GM15510 (cell line): ENCODE results near the gene MAP3K20.

ENCODE experiments used
- POLR2A ChIP-seq: IDR thresholded peaks from 3 replicates; pipeline ENCODE4 v1.6.1; 2011; ENCODE audit warnings: borderline replicate concordance; ENCODE audit not compliant: insufficient read length; ENCODE audit errors: extremely low read depth

Gene MAP3K20

GRCh38 chr2:173075781-173076580, at the start of gene MAP3K20:
Gene MAP3K20, plus strand, starts transcription at chr2:173075846. Its CDS starts 15,186 bp downstream, at chr2:173091032.
- peak; percentile 36 for TF ChIP-seq POLR2A

DNA sequence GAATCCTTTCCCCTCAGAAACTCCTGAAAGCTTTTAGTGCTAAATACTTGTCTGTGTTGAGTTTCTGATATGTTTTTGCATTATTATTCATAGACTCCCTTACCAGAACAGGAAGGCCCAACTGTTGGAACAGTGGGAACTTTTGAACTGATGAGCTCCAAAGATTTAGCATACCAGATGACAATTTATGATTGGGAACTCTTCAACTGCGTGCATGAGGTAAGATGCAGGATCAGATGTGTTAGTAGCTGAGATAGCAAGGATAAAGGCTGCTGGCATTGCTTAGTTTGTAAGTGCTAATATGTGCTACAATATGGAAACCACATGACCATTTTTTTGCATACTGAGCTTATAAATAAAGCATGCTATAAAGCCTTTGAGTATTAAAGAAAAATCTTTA, 49.2 kb upstream of the MAP3K20 start:
- no peak for TF ChIP-seq POLR2A

DNA sequence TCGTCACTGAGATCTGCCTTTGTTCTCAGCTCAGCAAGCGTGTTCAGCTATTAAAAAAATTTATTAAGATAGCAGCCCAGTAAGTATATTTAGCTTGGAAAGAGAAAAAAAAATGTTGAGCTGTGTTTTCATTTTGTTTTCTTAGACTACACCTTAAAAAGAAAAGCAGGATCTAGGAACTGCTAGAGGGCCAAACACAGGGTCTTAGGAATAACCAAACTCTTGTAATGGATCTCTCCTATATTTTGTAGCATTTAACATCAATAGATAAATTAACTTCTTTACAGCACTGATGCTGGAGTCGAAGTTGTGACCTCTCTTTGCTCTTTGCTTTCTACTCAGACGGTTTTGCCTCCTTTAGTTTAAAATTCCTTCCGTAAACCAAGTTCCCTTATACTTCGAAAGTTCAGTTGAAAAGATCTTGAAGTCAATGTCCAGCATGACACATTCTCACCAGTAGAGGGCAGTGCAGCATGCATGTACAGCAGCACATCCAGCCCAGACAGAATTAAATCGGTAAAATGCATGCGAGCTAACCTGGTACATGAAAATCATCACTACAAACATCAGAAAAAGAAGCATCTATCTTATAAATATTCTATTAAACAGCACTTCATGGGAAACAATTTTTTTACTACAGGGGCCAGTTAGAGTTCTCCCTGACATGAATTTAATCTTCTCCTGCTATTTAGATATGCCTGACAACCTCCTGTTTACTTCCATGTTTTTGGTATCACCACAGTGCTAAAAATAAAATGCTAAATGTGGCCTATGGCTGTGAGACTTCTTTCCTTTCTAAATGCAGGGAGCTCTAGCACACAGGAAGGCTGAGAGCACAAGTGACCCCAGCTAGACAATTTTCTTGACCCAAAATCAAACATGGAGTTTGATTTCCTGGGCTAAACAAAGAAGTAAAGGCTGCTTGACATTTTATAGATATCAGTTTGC, 48.2 kb upstream of the MAP3K20 start:
- TF ChIP-seq POLR2A = no peak

DNA sequence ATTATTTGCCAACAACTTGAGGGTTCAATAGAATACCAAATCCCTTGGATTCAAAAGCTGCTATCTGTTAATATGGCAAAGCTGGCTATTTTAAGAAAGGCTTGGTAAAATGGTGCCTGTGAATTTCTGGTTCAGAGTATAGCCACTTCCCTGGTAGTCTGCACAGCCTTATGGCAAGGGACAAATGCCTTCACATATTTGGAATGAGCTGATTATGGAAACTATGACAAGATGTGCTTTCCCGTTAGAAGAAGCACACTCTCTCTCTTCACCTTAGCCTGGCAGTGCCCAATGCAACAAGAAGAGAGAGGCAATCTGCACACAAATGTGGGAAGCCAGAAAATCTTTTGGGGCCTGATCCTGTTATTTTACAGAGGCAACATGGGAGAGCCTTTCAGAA, 47.5 kb upstream of the MAP3K20 start:
- no peak for TF ChIP-seq POLR2A

GRCh38 chr2:173028671-173029070, 47.0 kb upstream of the MAP3K20 start:
- TF ChIP-seq POLR2A = no peak

DNA sequence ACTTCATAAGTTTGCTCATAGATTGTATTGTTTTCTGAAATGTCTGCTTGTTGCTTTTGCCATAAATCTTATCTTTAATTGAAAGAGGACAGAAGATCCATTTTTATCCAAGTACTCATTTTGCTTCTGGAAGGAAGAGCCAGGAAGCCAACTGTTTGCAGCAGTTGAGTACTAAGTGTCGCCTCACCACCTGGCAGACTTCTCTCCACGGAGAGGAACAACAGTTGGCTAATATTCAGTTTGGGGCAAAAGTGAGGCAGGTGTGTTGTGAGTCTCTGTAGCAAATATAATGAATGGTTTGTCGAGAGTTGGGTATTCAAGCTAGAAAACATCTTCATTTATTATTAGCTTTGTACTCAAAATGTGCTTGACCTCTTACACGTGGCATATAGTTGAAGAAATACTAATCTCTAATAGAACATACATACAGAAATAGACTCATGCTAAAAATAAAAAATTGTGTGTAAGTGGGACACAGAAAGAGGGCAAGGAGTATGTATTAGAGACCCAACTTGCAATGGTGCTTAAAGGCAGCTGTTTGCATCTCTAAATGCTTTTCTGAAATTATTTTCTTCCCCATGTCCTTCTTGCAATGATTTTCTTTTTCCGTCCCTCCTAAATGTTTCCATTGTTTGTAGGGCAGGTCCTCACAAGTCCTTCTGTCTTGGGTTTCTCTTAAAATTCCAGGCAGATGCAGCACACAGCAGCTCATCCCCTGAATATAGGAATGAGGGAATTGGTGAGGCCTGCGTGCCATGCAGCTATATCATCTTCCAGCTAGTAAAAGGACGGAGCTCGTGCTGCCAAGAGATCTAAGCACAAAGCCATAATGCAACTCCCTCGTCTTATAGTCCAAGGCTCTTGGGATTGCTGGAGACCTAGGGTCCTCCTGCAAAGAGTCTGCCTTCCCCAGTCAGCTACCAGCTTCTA, 44.8 kb upstream of the MAP3K20 start:
- TF ChIP-seq POLR2A = no peak

GRCh38 chr2:173032032-173032431, 43.6 kb upstream of the MAP3K20 start:
- no peak for TF ChIP-seq POLR2A

- no peak for TF ChIP-seq POLR2A
Measured at GRCh38 chr2:173033084-173033483, 42.6 kb upstream of the MAP3K20 start.

DNA sequence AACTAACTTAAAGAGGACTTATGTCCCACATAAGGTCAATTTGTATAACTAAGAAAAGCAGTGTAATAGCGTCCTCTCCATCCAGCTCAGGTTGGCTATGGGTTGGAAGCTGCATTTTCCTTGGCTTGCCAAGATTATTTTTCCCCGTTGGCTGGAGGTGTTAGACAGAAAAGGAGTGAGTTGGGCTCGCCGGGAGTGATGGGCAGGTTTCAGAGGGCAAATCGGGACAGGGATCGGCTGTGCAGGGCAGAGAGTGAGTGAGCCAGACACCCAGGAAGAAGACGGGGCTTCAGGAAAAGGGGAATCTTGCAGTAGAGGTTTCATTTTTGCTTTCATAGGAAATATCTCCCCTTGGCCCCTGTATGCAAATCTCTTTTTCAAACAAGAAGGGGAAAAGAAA, 41.5 kb upstream of the MAP3K20 start:
- no peak for TF ChIP-seq POLR2A

DNA sequence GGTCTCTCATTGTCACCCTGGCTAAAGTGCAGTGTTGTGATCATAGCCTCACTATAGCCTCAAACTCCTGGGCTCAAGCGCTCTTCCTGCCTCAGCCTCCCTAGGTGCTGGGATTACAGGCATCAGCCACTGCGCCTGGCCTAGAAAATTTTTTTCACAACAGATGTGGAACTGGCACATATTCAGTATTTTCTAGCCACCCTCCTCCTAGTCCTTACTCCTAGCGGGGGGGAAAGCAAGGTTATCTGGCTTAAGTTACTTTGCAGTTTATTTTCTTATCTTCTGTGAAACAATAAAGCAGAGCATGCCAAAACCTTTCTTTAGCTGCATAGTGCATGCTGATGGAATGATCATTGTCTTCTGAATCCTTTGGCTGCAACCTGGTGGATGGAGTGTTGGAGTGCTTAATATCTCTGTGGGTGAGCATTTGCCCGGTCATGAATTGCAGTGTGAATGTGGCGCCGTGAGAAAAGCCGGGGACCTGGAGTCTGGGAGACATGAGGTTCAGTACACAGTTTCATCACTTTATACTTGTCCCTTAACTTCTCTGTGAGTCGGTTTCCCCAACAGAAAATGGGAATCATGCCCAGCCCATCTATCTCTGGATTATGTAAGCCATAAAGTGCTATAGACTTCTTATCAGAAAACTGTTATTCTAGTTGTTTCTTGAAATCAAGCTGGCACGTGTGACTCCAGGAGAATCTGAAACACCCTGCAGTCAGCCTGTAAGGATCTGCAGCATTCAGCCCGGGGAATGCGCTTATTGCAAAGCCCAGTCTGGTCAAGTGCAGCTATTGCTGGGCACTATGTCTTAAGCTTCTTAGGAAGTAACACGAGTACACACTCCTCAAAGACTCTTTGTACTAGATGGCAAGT, 38.2 kb upstream of the MAP3K20 start:
- TF ChIP-seq POLR2A = no peak

DNA sequence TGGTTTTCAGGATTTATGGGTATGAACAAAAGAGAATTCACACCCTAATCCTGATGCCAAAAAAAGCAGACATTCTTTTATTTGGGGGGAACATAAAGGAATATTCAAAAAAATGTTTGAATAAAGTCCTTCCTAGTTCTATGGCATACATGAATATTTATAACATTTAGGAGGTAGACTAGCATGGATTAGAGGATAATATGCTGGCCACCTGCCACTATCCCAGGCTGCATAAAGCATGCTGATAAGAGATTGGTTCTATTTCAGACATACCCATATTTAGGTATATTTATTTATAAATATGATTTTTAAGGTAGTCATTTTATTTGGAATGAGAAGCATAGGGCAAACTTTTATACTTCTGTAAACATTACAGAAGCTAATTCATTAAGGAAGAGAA, 34.9 kb upstream of the MAP3K20 start:
- TF ChIP-seq POLR2A = no peak

- TF ChIP-seq POLR2A = no peak
Measured at GRCh38 chr2:173043476-173043875, 32.2 kb upstream of the MAP3K20 start.

GRCh38 chr2:173043897-173044519, 31.6 kb upstream of the MAP3K20 start:
- no peak for TF ChIP-seq POLR2A
